GM18868 (cell line): Measurements from ENCODE around the gene SPRYD3.
"Not testable (repeated sequence)": the region's sequence is repeated elsewhere in the genome, so short reads cannot be mapped to it uniquely, and the experiment has no call there.

Experiments
- ATAC-seq: cut with Tn5 transposase; IDR thresholded peaks from one replicate; pipeline ENCODE4 v1.9.1; 2021; ENCODE audit warnings: mild to moderate bottlenecking, moderate library complexity; ENCODE audit not compliant: unreplicated experiment

Gene SPRYD3

GRCh38 chr12:53101931-53102781, 23.0 kb upstream of the SPRYD3 start:
- no peak for ATAC-seq

- ATAC-seq: no peak
Measured at GRCh38 chr12:53101266-53101665, 22.1 kb upstream of the SPRYD3 start.

GRCh38 chr12:53100466-53101151, 21.4 kb upstream of the SPRYD3 start:
- no peak for ATAC-seq

GRCh38 chr12:53099071-53099882, 20.1 kb upstream of the SPRYD3 start:
- no peak for ATAC-seq

GRCh38 chr12:53098354-53098981, 19.3 kb upstream of the SPRYD3 start:
- ATAC-seq: no peak

- no peak for ATAC-seq
Measured at GRCh38 chr12:53097564-53098353, 18.6 kb upstream of the SPRYD3 start, which contains the start of gene IGFBP6. Gene IGFBP6 (plus strand): TSS chr12:53097667. CDS start chr12:53097718, 51 bp downstream.

GRCh38 chr12:53097207-53097563, 18.0 kb upstream of the SPRYD3 start:
- ATAC-seq: no peak

- ATAC-seq: no peak
Measured at GRCh38 chr12:53096759-53097158, 17.6 kb upstream of the SPRYD3 start.

- no peak for ATAC-seq
Measured at GRCh38 chr12:53096089-53096741, 17.0 kb upstream of the SPRYD3 start.

GRCh38 chr12:53095596-53095895, 16.4 kb upstream of the SPRYD3 start:
- not testable (repeated sequence) for ATAC-seq

GRCh38 chr12:53094796-53095595, 15.8 kb upstream of the SPRYD3 start:
- ATAC-seq: not testable (repeated sequence)

- ATAC-seq: no peak
Measured at GRCh38 chr12:53094394-53094787, 15.2 kb upstream of the SPRYD3 start.

- no peak for ATAC-seq
Measured at GRCh38 chr12:53093777-53094393, 14.7 kb upstream of the SPRYD3 start.

GRCh38 chr12:53091756-53092155, 12.6 kb upstream of the SPRYD3 start:
- no peak for ATAC-seq

GRCh38 chr12:53090554-53090953, 11.4 kb upstream of the SPRYD3 start:
- ATAC-seq: no peak

GRCh38 chr12:53090105-53090504, 10.9 kb upstream of the SPRYD3 start:
- no peak for ATAC-seq

GRCh38 chr12:53086361-53086760, 7.2 kb upstream of the SPRYD3 start:
- ATAC-seq: no peak

- no peak for ATAC-seq
Measured at GRCh38 chr12:53082637-53083175, 3.5 kb upstream of the SPRYD3 start.
